ENCODE data around the gene ANKRD1.
"Not testable (repeated sequence)": the region's sequence is repeated elsewhere in the genome, so short reads cannot be mapped to it uniquely, and the experiment has no call there.

DNA sequence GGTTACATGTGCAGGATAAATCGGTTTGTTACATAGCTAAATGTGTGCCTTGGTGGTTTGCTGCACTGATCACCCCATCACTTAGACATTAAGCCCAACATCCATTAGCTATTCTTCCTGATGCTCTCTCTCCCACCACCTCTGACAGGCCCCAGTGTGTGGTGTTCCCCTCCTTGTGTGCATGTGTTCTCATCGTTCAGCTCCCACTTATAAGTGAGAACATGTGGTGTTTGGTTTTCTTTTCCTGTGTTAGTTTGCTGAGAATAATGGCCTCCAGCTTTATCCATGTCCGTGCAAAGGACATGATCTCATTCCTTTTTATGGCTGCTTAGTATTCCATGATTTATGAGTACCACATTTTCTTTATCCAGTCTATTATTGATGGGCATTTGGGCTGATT, 22.1 kb upstream of the ANKRD1 start:
- TF ChIP-seq POLR2A (IDR thresholded peaks at IDR 0.05): not testable (repeated sequence)
- TF ChIP-seq, protein P1, sequence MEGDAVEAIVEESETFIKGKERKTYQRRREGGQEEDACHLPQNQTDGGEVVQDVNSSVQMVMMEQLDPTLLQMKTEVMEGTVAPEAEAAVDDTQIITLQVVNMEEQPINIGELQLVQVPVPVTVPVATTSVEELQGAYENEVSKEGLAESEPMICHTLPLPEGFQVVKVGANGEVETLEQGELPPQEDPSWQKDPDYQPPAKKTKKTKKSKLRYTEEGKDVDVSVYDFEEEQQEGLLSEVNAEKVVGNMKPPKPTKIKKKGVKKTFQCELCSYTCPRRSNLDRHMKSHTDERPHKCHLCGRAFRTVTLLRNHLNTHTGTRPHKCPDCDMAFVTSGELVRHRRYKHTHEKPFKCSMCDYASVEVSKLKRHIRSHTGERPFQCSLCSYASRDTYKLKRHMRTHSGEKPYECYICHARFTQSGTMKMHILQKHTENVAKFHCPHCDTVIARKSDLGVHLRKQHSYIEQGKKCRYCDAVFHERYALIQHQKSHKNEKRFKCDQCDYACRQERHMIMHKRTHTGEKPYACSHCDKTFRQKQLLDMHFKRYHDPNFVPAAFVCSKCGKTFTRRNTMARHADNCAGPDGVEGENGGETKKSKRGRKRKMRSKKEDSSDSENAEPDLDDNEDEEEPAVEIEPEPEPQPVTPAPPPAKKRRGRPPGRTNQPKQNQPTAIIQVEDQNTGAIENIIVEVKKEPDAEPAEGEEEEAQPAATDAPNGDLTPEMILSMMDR (IDR thresholded peaks at IDR 0.05): not testable (repeated sequence)
